CD14-positive monocyte (primary cell): ENCODE measurements around the gene TTPAL. TPM values are rescaled to one million over a fixed set of nuclear protein-coding genes. Genes with fewer than 3 reads are reported as not detected.

Source experiments
- DNase-seq, 3 donors: peaks; one replicate each; pipeline ENCODE4 v3.0.0-alpha.2; 2011 to 2022
- H2AFZ ChIP-seq: 2 replicates; pipeline ENCODE4 v1.6.0; 2012; ENCODE audit warnings: mild to moderate bottlenecking, low read depth, low read length, inconsistent platforms; ENCODE audit not compliant: insufficient read depth, poor library complexity, severe bottlenecking
- H3K27ac ChIP-seq, 2 donors: 1 replicate in 1 of 2; 2 replicates in 1 of 2; pipeline ENCODE4 v1.5.1; 2012 to 2013; ENCODE audit warnings: low read length in 2 of 2, control low read depth in 1 of 2, inconsistent platforms in 1 of 2, low read depth in 1 of 2, mild to moderate bottlenecking in 1 of 2
- H3K27me3 ChIP-seq, 2 donors: one replicate each; pipeline versions ENCODE4 v1.6.0 to v1.6.1; 2011 to 2013; ENCODE audit warnings: low read length in 2 of 2; ENCODE audit not compliant: control insufficient read depth in 2 of 2, insufficient read depth in 2 of 2
- H3K36me3 ChIP-seq, 2 donors: replicated peaks in 1 of 2; 1 replicate in 1 of 2; 2 replicates in 1 of 2; pipeline versions ENCODE4 v1.5.1 to v1.6.1; 2012 to 2013; ENCODE audit warnings: low read length in 2 of 2, control low read depth in 1 of 2, inconsistent platforms in 1 of 2, mild to moderate bottlenecking in 1 of 2; ENCODE audit not compliant: insufficient read depth in 2 of 2, control insufficient read depth in 1 of 2
- H3K4me1 ChIP-seq, 2 donors: 1 replicate in 1 of 2; 2 replicates in 1 of 2; pipeline versions ENCODE4 v1.5.1 to v1.6.1; 2012 to 2013; ENCODE audit warnings: low read length in 2 of 2, control low read depth in 1 of 2, inconsistent platforms in 1 of 2, mild to moderate bottlenecking in 1 of 2, moderate library complexity in 1 of 2; ENCODE audit not compliant: insufficient read depth in 2 of 2, control insufficient read depth in 1 of 2
- H3K4me2 ChIP-seq: replicated peaks from 2 replicates; pipeline ENCODE3; 2012; ENCODE audit warnings: low read length, moderate library complexity, mild to moderate bottlenecking; ENCODE audit not compliant: poor library complexity, severe bottlenecking; ENCODE audit errors: extremely low read depth
- H3K4me3 ChIP-seq, 3 experiments: fragments of 200-600 bp in 1 of 3; sonication (generic) in 1 of 3; replicated peaks in 1 of 3; 1 replicate in 2 of 3; 2 replicates in 1 of 3; pipeline ENCODE4 v1.5.1; 2011 to 2013; ENCODE audit warnings: low read length in 3 of 3, mild to moderate bottlenecking in 3 of 3, control low read depth in 2 of 3, low read depth in 2 of 3, inconsistent platforms in 1 of 3, moderate library complexity in 1 of 3
- H3K79me2 ChIP-seq: 2 replicates; pipeline ENCODE4 v1.6.0; 2012; ENCODE audit warnings: mild to moderate bottlenecking, control low read depth, inconsistent platforms, low read length, moderate library complexity; ENCODE audit not compliant: insufficient read depth
- H3K9ac ChIP-seq: 2 replicates; pipeline ENCODE4 v1.6.0; 2017; ENCODE audit warnings: low read length, mild to moderate bottlenecking; ENCODE audit not compliant: insufficient read depth, poor library complexity, severe bottlenecking
- H3K9me3 ChIP-seq, 2 donors: replicated peaks in 1 of 2; 1 replicate in 1 of 2; 2 replicates in 1 of 2; pipeline versions ENCODE4 v1.5.1 to v1.6.1; 2012 to 2013; ENCODE audit warnings: low read length in 2 of 2, control low read depth in 1 of 2; ENCODE audit not compliant: control insufficient read depth in 1 of 2, insufficient read depth in 1 of 2
- H4K20me1 ChIP-seq: 2 replicates; pipeline ENCODE4 v1.6.0; 2012; ENCODE audit warnings: mild to moderate bottlenecking, low read length, control low read depth, moderate library complexity; ENCODE audit not compliant: insufficient read depth
- H3K27ac Mint-ChIP-seq, 7 donors: one replicate each; pipeline ENCODE4 v1.8.0; 2020; ENCODE audit warnings: mild to moderate bottlenecking in 7 of 7, mixed read lengths in 7 of 7, moderate library complexity in 6 of 7, inconsistent platforms in 2 of 7
- H3K27me3 Mint-ChIP-seq, 3 donors: one replicate each; pipeline ENCODE4 v1.8.0; 2021 to 2022; ENCODE audit warnings: low read depth in 3 of 3, mild to moderate bottlenecking in 3 of 3, mixed read lengths in 3 of 3, moderate library complexity in 3 of 3, inconsistent platforms in 1 of 3
- H3K36me3 Mint-ChIP-seq, 2 donors: one replicate each; pipeline ENCODE4 v1.8.0; 2020; ENCODE audit warnings: mixed read lengths in 2 of 2, inconsistent platforms in 1 of 2, mild to moderate bottlenecking in 1 of 2
- H3K4me1 Mint-ChIP-seq: one replicate; pipeline ENCODE4 v1.8.0; 2020; ENCODE audit warnings: mild to moderate bottlenecking, mixed read lengths
- H3K4me3 Mint-ChIP-seq, 2 donors: one replicate each; pipeline ENCODE4 v1.8.0; 2020; ENCODE audit warnings: mild to moderate bottlenecking in 2 of 2, mixed read lengths in 2 of 2, moderate library complexity in 1 of 2
- H3K9me3 Mint-ChIP-seq, 7 donors: one replicate each; pipeline ENCODE4 v1.8.0; 2020 to 2022; ENCODE audit warnings: mixed read lengths in 7 of 7, mild to moderate bottlenecking in 6 of 7, moderate library complexity in 6 of 7, inconsistent platforms in 2 of 7
- CTCF ChIP-seq: fragments of 200-600 bp; IDR thresholded peaks from one replicate; pipeline ENCODE4 v1.8.0; 2022; ENCODE audit warnings: antibody characterized with exemption, mild to moderate bottlenecking
- WGBS: methylation state at CpG from one replicate; pipeline ENCODE4 v1.1.5; 2013; ENCODE audit warnings: missing lambda C conversion rate; ENCODE audit not compliant: insufficient coverage; 5-methylcytosine and 5-hydroxymethylcytosine counted together
- intact Hi-C, 2 donors: fragments of 100-400 bp; cut with micrococcal nuclease; formaldehyde crosslinking; loops; one replicate each; pipeline versions ENCODE4 v1.15.0 to v1.15.1; 2023
- polyA plus RNA-seq, 3 donors: library from polyadenylated mRNA; depleted of rRNA in 1 of 3; unstranded in 2 of 3; stranded (reverse) in 1 of 3; fragments of 300-500 nt in 2 of 3; fragments of >200 nt in 1 of 3; fragmentation: Illumina TruSeq in 2 of 3; gene quantifications; 1 replicate in 2 of 3; 2 replicates in 1 of 3; pipeline ENCODE4 v1.2.3, GENCODE V29; 2012 to 2021

TTPAL gene
- polyA plus RNA-seq, 3 donors = 1.5 to 4.9 (median 3.0) TPM

- Mint-ChIP-seq H3K9me3 (no peaks in the 10 kb centered on the region), H3K4me1 (peaks cover 11% of the 10 kb centered on the region), H3K27me3 (peaks cover 0 to 2% (median 0%) of the 10 kb centered on the region in 3 donors), H3K4me3 (no peak overlapping the region), H3K27ac (peak overlapping the region in 3 of 7 donors; percentile 65 to 90 (median 68)), H3K36me3 (peaks cover 81 to 95% of the 10 kb centered on the region in 2 donors)
- no peak overlapping the region for H3K4me2 ChIP-seq
- WGBS = 96% methylated on average over 3 of the region's 3 CpGs
- TF ChIP-seq CTCF = no peak
- H3K27me3 ChIP-seq = no peaks in the 10 kb centered on the region
- no peak overlapping the region for H3K4me3 ChIP-seq
- intact Hi-C loops = no loop called here
- H3K9me3 ChIP-seq = no peaks in the 10 kb centered on the region
- H3K9ac ChIP-seq = no peak overlapping the region
- peak overlapping the region in 1 of 2 donors; percentile 65 for H3K27ac ChIP-seq
- peaks cover 20% of the 10 kb centered on the region for H4K20me1 ChIP-seq
- no peak overlapping the region for H2AFZ ChIP-seq
- no peak for DNase-seq
- H3K79me2 ChIP-seq = no peaks in the 10 kb centered on the region
- peaks cover 4 to 6% of the 10 kb centered on the region in 2 donors for H3K4me1 ChIP-seq
- H3K36me3 ChIP-seq = peaks cover 82 to 99% of the 10 kb centered on the region in 2 donors
Observed at GRCh38 chr20:44494681-44495080, 19.0 kb downstream of the TTPAL start.

- Histone ChIP-seq H3K79me2 (no peaks in the 10 kb centered on the region), H3K4me3 (no peak overlapping the region), H3K27me3 (no peaks in the 10 kb centered on the region), H3K9me3 (no peaks in the 10 kb centered on the region), H4K20me1 (peaks cover 22% of the 10 kb centered on the region), H3K4me1 (peaks cover 4 to 6% of the 10 kb centered on the region in 2 donors), H3K9ac (no peak overlapping the region), H3K27ac (peak overlapping the region in 1 of 2 donors; percentile 65), H3K4me2 (no peak overlapping the region), H3K36me3 (peaks cover 82 to 99% of the 10 kb centered on the region in 2 donors), H2AFZ (no peak overlapping the region)
- TF ChIP-seq CTCF = no peak
- Mint-ChIP-seq H3K4me1 (peaks cover 11% of the 10 kb centered on the region), H3K9me3 (no peaks in the 10 kb centered on the region), H3K4me3 (no peak overlapping the region), H3K27me3 (peaks cover 0 to 2% (median 0%) of the 10 kb centered on the region in 3 donors), H3K27ac (peak overlapping the region; percentile 10 to 90 (median 81)), H3K36me3 (peaks cover 84 to 96% of the 10 kb centered on the region in 2 donors)
- intact Hi-C loops = no loop called here
- WGBS = 40% methylated on average over 1 of the region's 1 CpG
- DNase-seq = peak; percentile 27 to 79 (median 72)
Observed at GRCh38 chr20:44495257-44495656, 19.6 kb downstream of the TTPAL start.
